Transverse colon (tissue), 4 donors: ENCODE data around the gene ANKUB1. TPM values are rescaled to one million over a fixed set of nuclear protein-coding genes. Genes with fewer than 3 reads are reported as not detected.

Source experiments
- small RNA-seq, 4 donors: library from RNA; depleted of rRNA; stranded (forward); fragments of <200 nt; gene quantifications; one replicate each; pipeline ENCODE3, GENCODE V24; 2016
- total RNA-seq, 4 donors: library from RNA; depleted of rRNA; stranded (reverse); fragments of >200 nt; gene quantifications; one replicate each; pipeline ENCODE4 v1.1.0, GENCODE V29; 2016

The ANKUB1 gene
- total RNA-seq, 4 donors from 2014 or later, result not detected

Small RNA genes within 50 kb of the gene (small RNA-seq; reads per million reads assigned to genes)
- gene RNU6-507P, result 0 reads per million in 4 donors

Other genes with a start within 250 kb of the ANKUB1 start
- 10 to 100 TPM; 40.3 to 80.4 (median 67.6) TPM for gene WWTR1, start 134.5 kb downstream of the ANKUB1 start, total RNA-seq
- 10 to 100 TPM; 11.3 to 20.2 (median 16.1) TPM for gene COMMD2, start 40.1 kb downstream of the ANKUB1 start, total RNA-seq
- 10 to 100 TPM; 18.3 to 68.6 (median 42.8) TPM for gene RNF13, start 20.7 kb upstream of the ANKUB1 start, total RNA-seq
- gene PFN2, start 178.3 kb upstream of the ANKUB1 start, total RNA-seq, result 10 to 100 TPM; 14.1 to 49.1 (median 42.6) TPM